Measurements from ENCODE around the gene ZNF326.
"Not testable (repeated sequence)": the region's sequence is repeated elsewhere in the genome, so short reads cannot be mapped to it uniquely, and the experiment has no call there.

Gene ZNF326

GRCh38 chr1:89997152-89997551 is 2.2 kb downstream of the ZNF326 start:
- not testable (repeated sequence) for DNase-seq (ENCODE audit: low read depth in 2 of 2)

GRCh38 chr1:89998306-89998705 is 3.4 kb downstream of the ZNF326 start:
- no peak for DNase-seq (ENCODE audit: low read depth in 2 of 2)

- DNase-seq (ENCODE audit: low read depth in 2 of 2), result no peak
These were observed 4.3 kb downstream of the ZNF326 start for GRCh38 chr1:89999208-89999607.

GRCh38 chr1:89999628-90000027 is 4.7 kb downstream of the ZNF326 start:
- DNase-seq (ENCODE audit: low read depth in 2 of 2), result no peak

GRCh38 chr1:90000934-90001676 is 6.2 kb downstream of the ZNF326 start:
- DNase-seq (ENCODE audit: low read depth in 2 of 2), result no peak

- DNase-seq (ENCODE audit: low read depth in 2 of 2), result no peak
These were observed 13.1 kb downstream of the ZNF326 start for GRCh38 chr1:90007979-90008404.

- no peak for DNase-seq (ENCODE audit: low read depth in 2 of 2)
These were observed 17.4 kb downstream of the ZNF326 start for GRCh38 chr1:90012300-90012699.

GRCh38 chr1:90023691-90024090 is 28.8 kb downstream of the ZNF326 start:
- no peak for DNase-seq (ENCODE audit: low read depth in 2 of 2)

- DNase-seq (ENCODE audit: low read depth in 2 of 2), result no peak
These were observed 32.4 kb downstream of the ZNF326 start for GRCh38 chr1:90027281-90027680.

- no peak for DNase-seq (ENCODE audit: low read depth in 2 of 2)
These were observed 44.7 kb downstream of the ZNF326 start for GRCh38 chr1:90039652-90040051.

GRCh38 chr1:90043586-90043985 is 48.7 kb downstream of the ZNF326 start:
- DNase-seq (ENCODE audit: low read depth in 2 of 2), result no peak

GRCh38 chr1:90044346-90044745 is 49.4 kb downstream of the ZNF326 start:
- DNase-seq (ENCODE audit: low read depth in 2 of 2), result no peak

GRCh38 chr1:90045853-90046563 is 51.1 kb downstream of the ZNF326 start:
- DNase-seq (ENCODE audit: low read depth in 2 of 2), result no peak

GRCh38 chr1:90046635-90047034 is 51.7 kb downstream of the ZNF326 start:
- no peak for DNase-seq (ENCODE audit: low read depth in 2 of 2)

GRCh38 chr1:90048043-90048442 is 53.1 kb downstream of the ZNF326 start:
- no peak for DNase-seq (ENCODE audit: low read depth in 2 of 2)

GRCh38 chr1:90062700-90063643 is 68.1 kb downstream of the ZNF326 start:
- not testable (repeated sequence) for DNase-seq (ENCODE audit: low read depth in 2 of 2)

- DNase-seq (ENCODE audit: low read depth in 2 of 2), result not testable (repeated sequence)
These were observed 69.2 kb downstream of the ZNF326 start for GRCh38 chr1:90064109-90064508.

GRCh38 chr1:90067194-90067931 is 72.5 kb downstream of the ZNF326 start:
- DNase-seq (ENCODE audit: low read depth in 2 of 2), result no peak

GRCh38 chr1:90068611-90069280 is 73.8 kb downstream of the ZNF326 start:
- no peak for DNase-seq (ENCODE audit: low read depth in 2 of 2)

GRCh38 chr1:90074137-90074536 is 79.2 kb downstream of the ZNF326 start:
- DNase-seq (ENCODE audit: low read depth in 2 of 2), result no peak

GRCh38 chr1:90074566-90074965 is 79.7 kb downstream of the ZNF326 start:
- no peak for DNase-seq (ENCODE audit: low read depth in 2 of 2)

Measured in stimulated activated CD8-positive, alpha-beta memory T cell treated with anti-CD3 and anti-CD28 coated beads, Interleukin-7, amount 100 ng/mL, for 4 hours (primary cell).